ENCODE measurements around the gene ARVCF.
A peak's percentile ranks its signal among the peaks of the same experiment; 100 is the strongest.

ARVCF gene

DNA sequence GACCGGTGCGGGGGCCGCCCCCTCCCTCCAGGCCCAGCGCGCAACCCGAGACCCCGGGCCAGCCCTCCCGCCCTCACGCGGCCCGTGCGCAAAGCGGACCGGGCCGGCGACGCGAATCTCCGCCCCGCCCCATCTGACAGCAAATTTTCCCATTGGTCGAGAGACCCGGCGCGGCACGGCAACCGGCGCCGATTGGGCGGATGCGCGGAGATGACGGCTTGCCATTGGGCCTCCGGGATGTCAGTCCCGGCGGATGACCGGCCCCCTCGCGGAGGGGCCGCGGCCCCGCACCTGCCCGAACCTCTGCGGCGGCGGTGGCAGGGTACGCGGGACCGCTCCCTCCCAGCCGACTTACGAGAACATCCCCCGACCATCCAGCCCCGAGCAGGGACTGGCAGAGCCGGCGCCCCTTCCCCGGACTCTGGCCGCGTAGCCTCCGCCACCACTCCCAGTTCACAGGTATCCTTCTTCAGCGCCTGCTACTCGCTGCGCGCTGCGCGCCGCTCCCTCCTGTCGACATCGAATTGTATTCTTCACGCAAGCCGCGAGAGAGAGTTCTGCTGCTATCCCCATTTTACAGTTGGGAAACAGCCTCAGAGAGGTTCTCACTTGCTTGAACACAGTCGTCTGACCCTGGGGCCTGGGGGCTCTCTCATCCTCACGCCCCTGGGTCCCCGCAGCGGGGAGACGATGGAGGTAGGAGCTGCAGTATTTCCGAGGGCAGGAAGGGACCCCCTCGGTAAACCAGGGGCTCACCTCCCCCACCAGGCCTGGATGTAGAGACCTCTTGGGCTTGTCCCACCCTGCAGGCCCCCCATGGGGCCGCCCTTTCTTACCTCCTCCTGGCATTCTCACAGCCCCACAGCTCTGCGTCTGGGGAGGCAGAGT is at the start of gene ARVCF:
ARVCF (minus strand) TSS at position 90 of the 888 bp plus-strand sequence. CDS start 26,029 bp downstream, outside the sequence.
- peak; percentile 98 for DNase-seq (ENCODE audit: extremely low spot score, insufficient read length, low read depth)
- FAIRE-seq, result peak; percentile 86

- no peak for FAIRE-seq
- DNase-seq (ENCODE audit: extremely low spot score, insufficient read length, low read depth), result no peak
Observed at GRCh38 chr22:20065896-20066616, 49.4 kb upstream of the ARVCF start.

DNA sequence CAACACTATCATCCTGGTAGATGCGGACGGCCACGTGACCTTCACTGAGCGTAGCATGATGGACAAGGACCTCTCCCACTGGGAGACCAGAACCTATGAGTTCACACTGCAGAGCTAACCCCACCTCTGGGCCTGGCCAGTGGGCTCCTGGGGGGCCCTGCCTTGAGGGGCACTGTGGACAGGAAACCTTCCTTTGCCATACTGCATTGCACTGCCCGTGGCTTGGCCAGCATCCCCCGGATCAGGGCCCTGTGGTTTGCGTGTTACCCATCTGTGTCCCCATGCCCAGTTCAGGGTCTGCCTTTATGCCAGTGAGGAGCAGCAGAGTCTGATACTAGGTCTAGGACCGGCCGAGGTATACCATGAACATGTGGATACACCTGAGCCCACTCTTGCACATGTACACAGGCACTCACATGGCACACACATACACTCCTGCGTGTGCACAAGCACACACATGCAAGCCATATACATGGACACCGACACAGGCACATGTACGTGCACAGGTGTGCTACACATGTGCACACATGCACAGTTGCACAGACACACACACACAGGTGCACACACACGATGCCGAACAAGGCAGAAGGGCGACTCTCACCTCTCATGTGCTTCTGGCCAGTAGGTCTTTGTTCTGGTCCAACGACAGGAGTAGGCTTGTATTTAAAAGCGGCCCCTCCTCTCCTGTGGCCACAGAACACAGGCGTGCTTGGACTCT is 48.1 kb upstream of the ARVCF start:
- FAIRE-seq (no peak), DNase-seq (ENCODE audit: extremely low spot score, insufficient read length, low read depth) (no peak)

- no peak for FAIRE-seq
Observed at GRCh38 chr22:20064140-20064480, 47.5 kb upstream of the ARVCF start.

DNA sequence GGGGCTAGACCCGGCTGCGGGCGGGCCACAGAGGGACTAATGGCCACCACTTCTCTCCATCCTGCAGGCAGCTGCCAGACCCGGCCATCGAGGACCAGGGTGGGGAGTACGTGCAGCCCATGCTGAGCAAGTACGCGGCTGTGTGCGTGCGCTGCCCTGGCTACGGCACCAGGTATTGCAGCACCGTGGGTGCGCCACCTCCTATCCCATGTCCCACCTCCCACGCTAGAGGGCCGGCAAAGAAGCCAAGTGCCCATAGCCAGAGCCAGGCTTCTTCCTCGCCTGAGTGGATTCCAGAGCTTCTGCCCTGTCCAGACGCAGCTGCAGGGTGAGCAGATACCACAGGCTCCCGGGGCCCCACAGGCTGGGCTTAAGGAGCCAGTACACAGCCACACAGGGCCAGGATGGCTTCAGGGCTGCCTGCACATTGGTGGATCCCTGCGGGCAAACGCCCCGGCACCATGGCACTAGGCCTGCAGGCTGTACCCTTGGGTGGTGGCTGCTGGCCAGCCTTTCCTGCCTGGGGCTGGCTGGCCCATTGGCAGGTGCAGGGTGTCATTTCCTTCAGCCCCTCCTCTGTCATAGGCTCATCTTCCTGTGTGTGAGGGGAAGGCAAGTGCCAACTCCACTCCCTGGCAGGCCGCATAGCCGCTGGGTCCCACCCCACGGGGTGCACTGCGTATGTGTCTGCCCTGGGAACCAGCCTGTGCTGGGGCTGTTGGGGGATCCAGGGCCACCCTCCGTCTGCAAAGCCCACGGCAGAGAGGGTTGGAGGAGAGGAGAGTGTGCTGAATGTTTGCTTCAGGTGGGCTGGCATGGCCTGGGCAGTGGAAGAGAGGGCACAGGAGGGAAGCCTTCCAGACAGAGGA is 46.9 kb upstream of the ARVCF start:
- no peak for FAIRE-seq
- DNase-seq (ENCODE audit: extremely low spot score, insufficient read length, low read depth), result no peak

More at GRCh38 chr22:20064140-20064480, 47.5 kb upstream of the ARVCF start:
- DNase-seq (ENCODE audit: extremely low spot score, insufficient read length, low read depth), result no peak

GRCh38 chr22:20062766-20063083 is 46.1 kb upstream of the ARVCF start:
- no peak for DNase-seq (ENCODE audit: extremely low spot score, insufficient read length, low read depth)
- no peak for FAIRE-seq

DNA sequence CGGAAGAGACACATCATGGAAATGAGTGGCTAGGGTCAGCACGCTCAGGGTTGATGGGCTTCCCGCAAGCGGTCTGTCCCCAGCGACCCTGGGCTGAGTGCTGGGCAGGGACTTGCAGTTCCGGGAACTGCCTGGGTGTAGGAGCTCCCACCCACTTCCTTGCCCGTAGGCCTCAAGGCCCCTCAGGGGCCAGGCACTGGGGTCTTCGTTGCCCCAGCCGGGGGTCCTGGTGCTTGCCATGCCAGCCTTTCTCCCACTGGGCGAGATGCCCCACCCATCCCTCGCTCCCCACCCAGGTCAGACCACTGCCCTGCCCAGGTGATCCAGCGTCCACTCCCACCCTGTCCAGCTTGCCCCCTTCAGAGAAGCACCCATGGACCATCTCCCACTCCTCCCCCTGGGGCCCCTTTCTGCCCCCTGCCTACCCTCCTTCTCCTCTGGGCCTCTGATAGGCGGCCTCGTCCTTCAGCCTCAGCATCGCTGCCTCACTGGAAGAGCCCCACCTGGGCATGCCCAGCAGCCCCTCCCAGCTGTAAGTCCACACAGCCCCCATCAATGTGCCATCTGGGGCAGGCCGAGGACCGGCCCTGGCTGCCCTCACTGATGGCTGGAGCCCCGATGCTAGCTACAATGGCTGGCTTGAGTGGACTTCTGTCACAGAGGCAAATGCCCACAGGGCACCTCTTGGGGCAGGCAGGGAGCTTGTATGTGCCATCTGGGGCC is 45.6 kb upstream of the ARVCF start:
- no peak for FAIRE-seq
- no peak for DNase-seq (ENCODE audit: extremely low spot score, insufficient read length, low read depth)

DNA sequence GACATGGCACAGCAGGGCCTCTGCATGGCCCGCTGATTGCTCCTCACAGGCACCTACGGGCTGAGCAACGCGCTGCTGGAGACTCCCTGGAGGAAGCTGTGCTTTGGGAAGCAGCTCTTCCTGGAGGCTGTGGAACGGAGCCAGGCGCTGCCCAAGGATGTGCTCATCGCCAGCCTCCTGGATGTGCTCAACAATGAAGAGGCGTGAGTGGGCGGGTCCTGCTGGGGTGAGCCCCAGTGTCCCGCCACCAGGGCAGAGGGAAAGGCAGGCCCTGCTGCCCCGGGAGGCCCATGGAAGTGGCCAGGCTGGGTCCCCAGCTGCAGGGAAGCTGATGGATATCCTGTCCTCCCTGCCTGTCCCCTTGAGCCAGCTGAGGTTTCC is 44.8 kb upstream of the ARVCF start:
- no peak for DNase-seq (ENCODE audit: extremely low spot score, insufficient read length, low read depth)
- FAIRE-seq, result no peak

- no peak for DNase-seq (ENCODE audit: extremely low spot score, insufficient read length, low read depth)
- no peak for FAIRE-seq
Observed at GRCh38 chr22:20060700-20061480, 44.3 kb upstream of the ARVCF start.

GRCh38 chr22:20058989-20059770 is 42.6 kb upstream of the ARVCF start:
- FAIRE-seq, result no peak
- no peak for DNase-seq (ENCODE audit: extremely low spot score, insufficient read length, low read depth)

GRCh38 chr22:20057596-20058268 is 41.1 kb upstream of the ARVCF start:
- no peak for DNase-seq (ENCODE audit: extremely low spot score, insufficient read length, low read depth)
- FAIRE-seq, result no peak

DNA sequence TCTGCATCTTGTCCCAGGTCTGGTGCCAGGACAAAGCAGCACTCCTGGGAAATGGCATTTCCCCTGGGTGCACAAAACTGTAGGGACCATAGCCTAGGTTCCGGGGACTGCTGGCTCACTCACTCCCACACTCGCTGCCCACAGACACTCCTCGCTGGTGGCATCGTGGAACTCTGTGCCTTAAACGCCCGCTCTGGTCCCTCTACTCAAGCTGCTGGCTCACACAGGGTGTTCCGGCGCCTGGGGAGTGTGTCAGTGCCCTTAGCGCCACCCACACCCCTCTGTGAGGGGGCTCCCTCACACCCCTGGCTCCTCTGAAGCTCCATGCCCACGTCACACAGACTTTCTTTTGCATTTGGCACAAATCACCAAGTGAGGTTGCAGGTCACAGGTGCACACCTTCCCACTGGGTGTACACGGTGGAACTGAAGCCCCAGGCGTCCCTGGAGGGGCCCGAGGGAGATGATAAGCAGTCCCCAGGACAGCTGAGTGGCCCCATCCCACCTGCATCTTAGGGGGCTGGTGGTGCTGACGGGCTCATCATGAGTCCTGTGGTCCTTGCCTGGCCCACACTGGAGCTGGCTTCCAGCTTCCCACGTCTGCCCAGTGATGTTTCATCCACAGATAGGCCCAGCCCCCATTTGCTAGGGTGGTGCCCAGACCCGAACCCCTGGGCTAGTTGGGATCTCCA is 40.2 kb upstream of the ARVCF start:
- DNase-seq (ENCODE audit: extremely low spot score, insufficient read length, low read depth), result no peak
- no peak for FAIRE-seq

DNA sequence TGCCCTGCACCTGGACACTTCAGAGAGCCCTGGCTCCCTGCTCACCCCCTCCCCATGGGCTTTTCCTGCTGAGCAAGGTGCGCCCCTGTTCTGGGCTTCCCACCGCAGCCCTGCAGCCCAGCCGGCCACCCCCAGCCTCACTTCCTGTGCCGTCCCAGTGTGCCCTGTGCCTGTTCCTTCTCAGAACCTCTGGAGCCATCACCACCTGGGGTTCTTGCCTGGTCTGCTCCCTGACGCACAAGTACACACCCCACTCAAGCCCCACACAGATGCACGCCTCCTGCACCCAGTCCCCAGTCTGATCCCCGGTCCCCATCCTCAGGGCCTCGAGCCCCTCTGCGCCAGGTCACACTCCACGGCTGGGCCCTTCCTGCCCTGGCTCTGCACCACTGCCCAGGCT is 39.5 kb upstream of the ARVCF start:
- DNase-seq (ENCODE audit: extremely low spot score, insufficient read length, low read depth), result no peak

DNA sequence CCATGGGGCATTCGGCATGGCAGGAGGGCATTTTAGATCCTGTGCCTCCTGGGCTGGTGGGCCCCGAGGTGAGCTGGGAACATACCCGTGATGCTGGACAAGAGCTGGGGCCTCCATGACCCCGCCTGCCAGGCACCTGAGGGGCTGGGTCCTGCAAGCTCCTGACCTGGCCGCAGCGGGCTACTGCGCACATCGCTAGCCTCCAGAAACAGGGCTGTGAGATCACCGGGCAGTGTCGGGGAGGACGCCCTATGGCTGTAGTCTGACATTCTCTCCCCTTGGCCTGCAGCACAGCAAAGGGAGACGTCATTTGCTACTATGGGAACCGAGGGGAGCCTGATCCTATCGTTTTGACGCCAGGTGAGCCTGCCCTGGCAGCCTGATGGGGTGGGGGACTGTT is 39.0 kb upstream of the ARVCF start:
- FAIRE-seq, result no peak

More for the DNA sequence above, 39.5 kb upstream of the ARVCF start:
- no peak for FAIRE-seq

GRCh38 chr22:20055144-20055543 is 38.5 kb upstream of the ARVCF start:
- FAIRE-seq (no peak), DNase-seq (ENCODE audit: extremely low spot score, insufficient read length, low read depth) (no peak)

More for the DNA sequence above, 39.0 kb upstream of the ARVCF start:
- DNase-seq (ENCODE audit: extremely low spot score, insufficient read length, low read depth), result no peak

DNA sequence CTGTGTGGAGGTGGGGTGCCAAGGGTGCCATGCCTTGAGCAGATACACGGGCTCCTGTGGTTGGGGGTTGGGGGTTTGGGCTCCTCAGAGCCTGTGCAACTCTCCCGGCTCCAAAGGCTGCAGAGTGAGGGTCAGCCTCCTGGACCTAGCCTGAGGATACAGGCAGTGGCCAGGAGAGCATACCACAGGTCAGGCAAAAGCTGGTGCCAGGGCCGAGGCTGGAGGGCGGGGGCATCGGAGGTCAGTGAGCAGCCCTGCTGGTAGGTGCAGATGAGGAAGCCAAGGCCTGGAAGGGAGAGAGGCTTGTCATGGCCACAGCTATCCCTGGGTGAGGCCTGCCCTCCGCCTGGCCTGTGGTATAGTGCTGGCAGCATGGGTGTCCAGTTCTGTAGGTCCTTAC is 37.9 kb upstream of the ARVCF start:
- FAIRE-seq (no peak), DNase-seq (ENCODE audit: extremely low spot score, insufficient read length, low read depth) (no peak)

DNA sequence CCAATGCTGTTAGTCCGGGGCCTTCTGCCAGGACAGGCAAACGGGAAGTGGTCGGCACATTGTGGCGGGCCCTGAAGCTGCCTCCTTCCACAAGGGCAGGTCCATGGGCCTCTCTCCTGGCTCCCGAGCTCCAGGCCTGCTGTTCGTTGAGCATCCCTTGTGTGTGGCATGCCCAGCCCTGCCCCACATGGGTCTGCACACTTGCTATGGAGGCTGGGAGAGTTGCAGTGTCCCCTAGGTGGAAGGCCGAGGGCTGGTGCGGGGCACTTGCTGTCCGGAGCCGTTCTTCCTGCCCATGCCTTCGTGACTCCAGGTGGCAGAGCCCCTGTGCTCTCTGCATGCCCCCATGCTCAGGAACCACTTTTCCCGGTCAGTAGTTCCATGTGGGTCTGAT is 37.4 kb upstream of the ARVCF start:
- FAIRE-seq (no peak), DNase-seq (ENCODE audit: extremely low spot score, insufficient read length, low read depth) (no peak)

Measured in GM18507 (cell line).